Adipocyte (in vitro differentiated cells): Measurements from ENCODE around the gene ITGAV.

Experiments used
- DNase-seq: peaks from one replicate; pipeline ENCODE4 v3.0.0-alpha.2; 2015; ENCODE audit warnings: low read depth
- H3K27me3 ChIP-seq: replicated peaks from 2 replicates; pipeline ENCODE4 v1.7.0; 2013; ENCODE audit warnings: mild to moderate bottlenecking, low read length, moderate library complexity; ENCODE audit not compliant: control insufficient read depth, insufficient read depth
- H3K36me3 ChIP-seq: 2 replicates; pipeline ENCODE4 v1.7.0; 2013; ENCODE audit warnings: low read length, mild to moderate bottlenecking, moderate library complexity; ENCODE audit not compliant: control insufficient read depth, insufficient read depth, severe bottlenecking
- H3K4me1 ChIP-seq: 2 replicates; pipeline ENCODE4 v1.7.0; 2013; ENCODE audit warnings: mild to moderate bottlenecking, low read length, moderate library complexity; ENCODE audit not compliant: control insufficient read depth, insufficient read depth
- H3K4me3 ChIP-seq: 2 replicates; pipeline ENCODE4 v1.7.0; 2013; ENCODE audit warnings: mild to moderate bottlenecking, low read length, moderate library complexity
- H3K9ac ChIP-seq: 2 replicates; pipeline ENCODE4 v1.7.0; 2013; ENCODE audit warnings: mild to moderate bottlenecking, low read length, moderate library complexity
- H3K9me3 ChIP-seq: 2 replicates; pipeline ENCODE4 v1.7.0; 2013; ENCODE audit warnings: mild to moderate bottlenecking, low read length, moderate library complexity; ENCODE audit not compliant: control insufficient read depth

ITGAV gene

GRCh38 chr2:186683341-186683740 lies 93.5 kb downstream of the ITGAV start:
- Histone ChIP-seq H3K9ac (no peak overlapping the region), H3K4me3 (no peak overlapping the region), H3K4me1 (no peaks in the 10 kb centered on the region), H3K36me3 (peaks cover 37% of the 10 kb centered on the region), H3K9me3 (peaks cover 13% of the 10 kb centered on the region), H3K27me3 (no peaks in the 10 kb centered on the region)
- DNase-seq, result peak; percentile 34

- DNase-seq, result peak; percentile 6
- H3K9ac ChIP-seq, result no peak overlapping the region
- H3K4me3 ChIP-seq, result no peak overlapping the region
- no peaks in the 10 kb centered on the region for H3K36me3 ChIP-seq
- no peaks in the 10 kb centered on the region for H3K4me1 ChIP-seq
- H3K27me3 ChIP-seq, result no peaks in the 10 kb centered on the region
- peaks cover 13% of the 10 kb centered on the region for H3K9me3 ChIP-seq
These were observed 98.0 kb downstream of the ITGAV start for GRCh38 chr2:186687807-186688211.

- peaks cover 13% of the 10 kb centered on the region for H3K9me3 ChIP-seq
- H3K36me3 ChIP-seq, result no peaks in the 10 kb centered on the region
- H3K4me3 ChIP-seq, result no peak overlapping the region
- H3K4me1 ChIP-seq, result peaks cover 4% of the 10 kb centered on the region
- H3K9ac ChIP-seq, result no peak overlapping the region
- H3K27me3 ChIP-seq, result no peaks in the 10 kb centered on the region
- DNase-seq, result no peak
These were observed 99.0 kb downstream of the ITGAV start for GRCh38 chr2:186688813-186689212.

GRCh38 chr2:186690786-186691185 lies 100.9 kb downstream of the ITGAV start:
- Histone ChIP-seq H3K9me3 (peaks cover 13% of the 10 kb centered on the region), H3K36me3 (no peaks in the 10 kb centered on the region), H3K4me3 (no peak overlapping the region), H3K27me3 (no peaks in the 10 kb centered on the region), H3K4me1 (peaks cover 4% of the 10 kb centered on the region), H3K9ac (no peak overlapping the region)
- DNase-seq, result no peak

- Histone ChIP-seq H3K4me1 (peaks cover 4% of the 10 kb centered on the region), H3K36me3 (no peaks in the 10 kb centered on the region), H3K4me3 (no peak overlapping the region), H3K9ac (no peak overlapping the region), H3K9me3 (peaks cover 13% of the 10 kb centered on the region), H3K27me3 (no peaks in the 10 kb centered on the region)
- DNase-seq, result no peak
These were observed 101.4 kb downstream of the ITGAV start for GRCh38 chr2:186691231-186691630.

GRCh38 chr2:186691900-186692299 lies 102.0 kb downstream of the ITGAV start:
- H3K9me3 ChIP-seq, result peaks cover 13% of the 10 kb centered on the region

GRCh38 chr2:186693446-186693832 lies 103.6 kb downstream of the ITGAV start:
- H3K27me3 ChIP-seq, result no peaks in the 10 kb centered on the region
- H3K36me3 ChIP-seq, result no peaks in the 10 kb centered on the region
- H3K4me1 ChIP-seq, result peaks cover 4% of the 10 kb centered on the region
- H3K9me3 ChIP-seq, result no peaks in the 10 kb centered on the region
- H3K4me3 ChIP-seq, result peak overlapping the region; percentile 95
- no peak for DNase-seq
- peak overlapping the region; percentile 81 for H3K9ac ChIP-seq

More at GRCh38 chr2:186691900-186692299, 102.0 kb downstream of the ITGAV start:
- peaks cover 4% of the 10 kb centered on the region for H3K4me1 ChIP-seq
- H3K36me3 ChIP-seq, result no peaks in the 10 kb centered on the region
- DNase-seq, result no peak
- no peak overlapping the region for H3K9ac ChIP-seq
- H3K27me3 ChIP-seq, result no peaks in the 10 kb centered on the region
- H3K4me3 ChIP-seq, result no peak overlapping the region

- peak; percentile 84 for DNase-seq
- no peaks in the 10 kb centered on the region for H3K9me3 ChIP-seq
- peak overlapping the region; percentile 35 for H3K9ac ChIP-seq
- H3K36me3 ChIP-seq, result no peaks in the 10 kb centered on the region
- peak overlapping the region; percentile 95 for H3K4me3 ChIP-seq
- no peaks in the 10 kb centered on the region for H3K27me3 ChIP-seq
- H3K4me1 ChIP-seq, result peaks cover 4% of the 10 kb centered on the region
These were observed 105.4 kb downstream of the ITGAV start for GRCh38 chr2:186695081-186695756.

GRCh38 chr2:186696290-186696689 lies 106.4 kb downstream of the ITGAV start:
- peaks cover 4% of the 10 kb centered on the region for H3K4me1 ChIP-seq

GRCh38 chr2:186696804-186697203 lies 106.9 kb downstream of the ITGAV start:
- Histone ChIP-seq H3K9ac (no peak overlapping the region), H3K4me3 (no peak overlapping the region), H3K9me3 (no peaks in the 10 kb centered on the region), H3K27me3 (no peaks in the 10 kb centered on the region), H3K4me1 (peaks cover 4% of the 10 kb centered on the region), H3K36me3 (no peaks in the 10 kb centered on the region)
- DNase-seq, result no peak

More at GRCh38 chr2:186696290-186696689, 106.4 kb downstream of the ITGAV start:
- Histone ChIP-seq H3K4me3 (no peak overlapping the region), H3K27me3 (no peaks in the 10 kb centered on the region), H3K36me3 (no peaks in the 10 kb centered on the region), H3K9me3 (no peaks in the 10 kb centered on the region), H3K9ac (no peak overlapping the region)
- DNase-seq, result no peak

GRCh38 chr2:186697536-186697935 lies 107.7 kb downstream of the ITGAV start:
- Histone ChIP-seq H3K4me1 (peaks cover 4% of the 10 kb centered on the region), H3K4me3 (no peak overlapping the region), H3K36me3 (no peaks in the 10 kb centered on the region), H3K9ac (no peak overlapping the region), H3K27me3 (no peaks in the 10 kb centered on the region), H3K9me3 (no peaks in the 10 kb centered on the region)
- no peak for DNase-seq

GRCh38 chr2:186699742-186700141 lies 109.9 kb downstream of the ITGAV start:
- DNase-seq, result no peak
- Histone ChIP-seq H3K9ac (no peak overlapping the region), H3K9me3 (no peaks in the 10 kb centered on the region), H3K4me1 (no peaks in the 10 kb centered on the region), H3K4me3 (no peak overlapping the region), H3K27me3 (no peaks in the 10 kb centered on the region), H3K36me3 (no peaks in the 10 kb centered on the region)
